Measurements from ENCODE around the gene RPN1.

The RPN1 gene

DNA sequence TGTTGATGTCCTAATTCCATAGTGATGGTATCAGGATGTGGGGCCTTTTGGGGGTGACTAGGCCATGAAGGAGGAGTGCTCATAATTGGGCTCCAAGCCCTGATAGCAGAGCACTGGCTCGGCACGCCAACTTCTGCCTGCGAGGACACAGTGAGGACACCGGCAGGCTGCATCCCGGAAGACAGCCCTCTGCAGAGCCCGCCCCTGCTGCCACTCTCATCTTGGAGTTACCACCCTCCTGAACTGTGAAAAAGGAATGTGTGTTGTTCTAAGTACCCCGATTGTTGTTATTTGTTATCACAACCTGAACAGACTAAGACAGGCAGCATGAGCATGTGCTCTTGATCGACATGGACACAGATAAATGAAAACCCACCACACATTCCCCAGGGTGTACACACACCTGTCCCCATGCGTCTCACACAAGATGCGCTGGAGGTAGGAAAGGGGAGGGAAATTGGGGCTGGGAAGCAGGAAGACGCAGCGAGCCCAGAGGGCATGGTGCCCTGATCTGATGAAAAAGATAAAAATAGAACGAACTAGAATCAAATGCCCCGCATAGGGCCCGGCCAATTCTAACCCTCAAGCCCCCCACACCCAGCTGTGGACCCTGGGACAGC is 40.1 kb downstream of the RPN1 start:
- no peaks in the 10 kb centered on the region for H3K27me3 ChIP-seq (replicated peaks)
- H3K36me3 ChIP-seq (replicated peaks), result peaks cover 10% of the 10 kb centered on the region
- H3K27ac ChIP-seq, result no peak overlapping the region
- TF ChIP-seq CTCF (IDR thresholded peaks at IDR 0.05; ENCODE audit: low read depth, low read length, missing control alignments), result no peak
- in situ Hi-C loops (cut with HindIII; ENCODE audit: low pct_ligation_motif_present, low sequenced_read_pairs), result no loop called here
- H3K4me3 ChIP-seq (ENCODE audit: low read depth, low read length), result no peak overlapping the region
- no peak for DNase-seq

DNA sequence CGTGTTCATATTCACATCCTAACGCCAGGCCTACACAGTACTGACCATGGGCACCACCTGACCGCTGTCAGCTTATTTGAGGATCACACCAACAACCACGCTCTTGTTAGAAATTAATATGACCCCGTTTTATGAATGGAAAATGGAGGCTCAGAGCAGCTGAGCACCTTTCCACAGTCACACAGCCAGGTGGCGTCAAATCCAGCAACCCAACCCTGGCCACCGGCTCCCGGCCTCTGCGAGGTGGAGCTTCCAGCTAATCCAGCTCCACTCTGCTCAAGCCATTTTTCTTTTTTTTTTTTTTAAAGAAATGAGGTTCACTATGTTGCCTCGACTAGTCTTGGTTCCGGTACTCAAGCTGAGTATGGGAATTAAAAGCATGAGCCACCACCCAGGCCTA is 41.3 kb downstream of the RPN1 start:
- no peak for TF ChIP-seq CTCF (IDR thresholded peaks at IDR 0.05; ENCODE audit: low read depth, low read length, missing control alignments)
- Histone ChIP-seq H3K27ac (no peak overlapping the region), H3K27me3 (replicated peaks) (no peaks in the 10 kb centered on the region), H3K4me3 (ENCODE audit: low read depth, low read length) (no peak overlapping the region), H3K36me3 (replicated peaks) (peaks cover 5% of the 10 kb centered on the region)
- no peak for DNase-seq
- in situ Hi-C loops (cut with HindIII; ENCODE audit: low pct_ligation_motif_present, low sequenced_read_pairs), result no loop called here

GRCh38 chr3:128607710-128608048 is 42.9 kb downstream of the RPN1 start:
- in situ Hi-C loops (cut with HindIII; ENCODE audit: low pct_ligation_motif_present, low sequenced_read_pairs), result no loop called here
- no peak for DNase-seq
- Histone ChIP-seq H3K27ac (no peak overlapping the region), H3K36me3 (replicated peaks) (peaks cover 1% of the 10 kb centered on the region), H3K4me3 (ENCODE audit: low read depth, low read length) (peak overlapping the region; percentile 58), H3K27me3 (replicated peaks) (no peaks in the 10 kb centered on the region)
- TF ChIP-seq CTCF (IDR thresholded peaks at IDR 0.05; ENCODE audit: low read depth, low read length, missing control alignments), result no peak

- in situ Hi-C loops (cut with HindIII; ENCODE audit: low pct_ligation_motif_present, low sequenced_read_pairs), result no loop called here
- no peak for TF ChIP-seq CTCF (IDR thresholded peaks at IDR 0.05; ENCODE audit: low read depth, low read length, missing control alignments)
- H3K27me3 ChIP-seq (replicated peaks), result no peaks in the 10 kb centered on the region
Observed at GRCh38 chr3:128606094-128606493, 44.5 kb downstream of the RPN1 start.

GRCh38 chr3:128605091-128606046 is 45.2 kb downstream of the RPN1 start:
- Histone ChIP-seq H3K27me3 (replicated peaks) (no peaks in the 10 kb centered on the region), H3K27ac (no peak overlapping the region), H3K4me3 (ENCODE audit: low read depth, low read length) (no peak overlapping the region), H3K36me3 (replicated peaks) (no peaks in the 10 kb centered on the region)
- in situ Hi-C loops (cut with HindIII; ENCODE audit: low pct_ligation_motif_present, low sequenced_read_pairs), result no loop called here
- DNase-seq, result no peak
- no peak for TF ChIP-seq CTCF (IDR thresholded peaks at IDR 0.05; ENCODE audit: low read depth, low read length, missing control alignments)

More at GRCh38 chr3:128606094-128606493, 44.5 kb downstream of the RPN1 start:
- no peak for DNase-seq
- Histone ChIP-seq H3K27ac (no peak overlapping the region), H3K4me3 (ENCODE audit: low read depth, low read length) (no peak overlapping the region), H3K36me3 (replicated peaks) (no peaks in the 10 kb centered on the region)

Measured in brain microvascular endothelial cell (primary cell).